ENCODE results near the gene PDE6A. TPM values are rescaled to one million over a fixed set of nuclear protein-coding genes. Genes with fewer than 3 reads are reported as not detected.

The PDE6A gene
- total RNA-seq, 1 experiment from 2014 or later = 0.42 TPM

GRCh38 chr5:149893403-149893931 is 51.1 kb downstream of the PDE6A start:
- Mint-ChIP-seq H3K9me3 (ENCODE audit: unreplicated experiment) (no peaks in the 10 kb centered on the region), H3K27me3 (ENCODE audit: insufficient read depth, unreplicated experiment) (no peaks in the 10 kb centered on the region), H3K36me3 (ENCODE audit: insufficient read depth, unreplicated experiment) (no peaks in the 10 kb centered on the region), H3K27ac (ENCODE audit: low read depth, unreplicated experiment) (peak overlapping the region; percentile 84), H3K4me1 (ENCODE audit: insufficient read depth, unreplicated experiment) (peaks cover 42% of the 10 kb centered on the region), H3K4me3 (ENCODE audit: unreplicated experiment) (no peak overlapping the region)
- ChIA-PET POLR2A (interaction anchor here (0.8 to 7.2 kb wide), 10 partner anchors 13 to 67 kb away, joined by 3 to 72 read pairs (median 8); partner anchors contain the start of gene SLC26A2), CTCF (interaction anchor here (0.6 to 7.7 kb wide), 8 partner anchors 41 to 447 kb away, joined by 3 to 117 read pairs (median 9); partner anchors contain the start of gene SLC26A2)
- TF ChIP-seq, protein P1, sequence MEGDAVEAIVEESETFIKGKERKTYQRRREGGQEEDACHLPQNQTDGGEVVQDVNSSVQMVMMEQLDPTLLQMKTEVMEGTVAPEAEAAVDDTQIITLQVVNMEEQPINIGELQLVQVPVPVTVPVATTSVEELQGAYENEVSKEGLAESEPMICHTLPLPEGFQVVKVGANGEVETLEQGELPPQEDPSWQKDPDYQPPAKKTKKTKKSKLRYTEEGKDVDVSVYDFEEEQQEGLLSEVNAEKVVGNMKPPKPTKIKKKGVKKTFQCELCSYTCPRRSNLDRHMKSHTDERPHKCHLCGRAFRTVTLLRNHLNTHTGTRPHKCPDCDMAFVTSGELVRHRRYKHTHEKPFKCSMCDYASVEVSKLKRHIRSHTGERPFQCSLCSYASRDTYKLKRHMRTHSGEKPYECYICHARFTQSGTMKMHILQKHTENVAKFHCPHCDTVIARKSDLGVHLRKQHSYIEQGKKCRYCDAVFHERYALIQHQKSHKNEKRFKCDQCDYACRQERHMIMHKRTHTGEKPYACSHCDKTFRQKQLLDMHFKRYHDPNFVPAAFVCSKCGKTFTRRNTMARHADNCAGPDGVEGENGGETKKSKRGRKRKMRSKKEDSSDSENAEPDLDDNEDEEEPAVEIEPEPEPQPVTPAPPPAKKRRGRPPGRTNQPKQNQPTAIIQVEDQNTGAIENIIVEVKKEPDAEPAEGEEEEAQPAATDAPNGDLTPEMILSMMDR (IDR thresholded peaks at IDR 0.05; ENCODE audit: unreplicated experiment) = no peak
- no TSS peak for BruUV-seq (replicated peaks)
- DNase-seq (ENCODE audit: unreplicated experiment) = peak; percentile 64
- intact Hi-C loops (cut with micrococcal nuclease) = loop anchor here (1.0 kb wide), 1 partner anchor 33 kb away; no protein-coding TSS in a partner anchor

DNA sequence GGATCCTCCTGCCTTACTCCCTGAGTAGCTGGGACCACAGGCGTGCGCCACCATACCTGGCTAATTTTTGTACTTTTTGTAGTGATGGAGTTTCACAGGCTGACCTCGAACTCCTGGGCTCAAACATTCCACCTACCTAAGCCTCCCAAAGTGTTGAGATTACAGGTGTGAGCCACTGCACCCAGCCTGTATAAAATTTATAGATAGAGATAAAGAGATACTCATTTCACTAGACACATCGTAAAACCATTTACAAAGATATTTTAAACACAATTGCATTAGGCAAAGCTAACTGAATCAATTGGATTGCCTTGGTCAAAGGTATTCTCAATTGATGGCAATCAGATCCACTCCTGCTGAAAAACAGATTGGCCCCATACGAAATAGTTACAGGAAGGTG is 52.0 kb downstream of the PDE6A start:
- ChIA-PET CTCF (interaction anchor here (0.9 to 7.7 kb wide), 6 partner anchors 11 to 67 kb away, joined by 3 to 117 read pairs (median 6); partner anchors contain the start of gene SLC26A2), POLR2A (interaction anchor here (2.6 to 7.2 kb wide), 4 partner anchors 23 to 68 kb away, joined by 8 to 72 read pairs (median 46); partner anchors contain the start of gene SLC26A2)
- intact Hi-C loops (cut with micrococcal nuclease) = no loop called here
- no TSS peak for BruUV-seq (replicated peaks)
- no peak for DNase-seq (ENCODE audit: unreplicated experiment)
- Mint-ChIP-seq H3K27ac (ENCODE audit: low read depth, unreplicated experiment) (no peak overlapping the region), H3K9me3 (ENCODE audit: unreplicated experiment) (no peaks in the 10 kb centered on the region), H3K27me3 (ENCODE audit: insufficient read depth, unreplicated experiment) (no peaks in the 10 kb centered on the region), H3K36me3 (ENCODE audit: insufficient read depth, unreplicated experiment) (no peaks in the 10 kb centered on the region), H3K4me1 (ENCODE audit: insufficient read depth, unreplicated experiment) (peaks cover 47% of the 10 kb centered on the region), H3K4me3 (ENCODE audit: unreplicated experiment) (no peak overlapping the region)
- TF ChIP-seq, protein P1 (IDR thresholded peaks at IDR 0.05; ENCODE audit: unreplicated experiment) = no peak

DNA sequence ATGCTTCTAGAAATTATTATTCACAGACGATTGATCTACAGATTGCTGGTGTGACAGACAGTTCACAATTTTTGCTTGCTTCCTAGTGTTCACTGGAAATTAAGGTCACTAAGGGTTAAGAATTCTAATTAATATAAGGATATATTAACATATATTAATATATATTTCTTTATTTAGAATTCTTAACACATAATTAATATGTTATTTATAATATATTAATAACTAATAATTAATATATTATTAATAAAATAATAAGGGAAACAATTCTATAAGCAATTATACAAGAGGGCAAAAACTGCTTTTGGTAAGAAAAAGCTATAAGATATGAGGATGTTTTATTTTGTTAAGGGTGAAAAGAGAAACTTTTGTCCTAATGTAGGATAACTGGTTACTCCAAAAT is 56.3 kb downstream of the PDE6A start:
- BruUV-seq (replicated peaks) = no TSS peak
- Mint-ChIP-seq H3K4me3 (ENCODE audit: unreplicated experiment) (no peak overlapping the region), H3K27me3 (ENCODE audit: insufficient read depth, unreplicated experiment) (no peaks in the 10 kb centered on the region), H3K36me3 (ENCODE audit: insufficient read depth, unreplicated experiment) (no peaks in the 10 kb centered on the region), H3K27ac (ENCODE audit: low read depth, unreplicated experiment) (peak overlapping the region; percentile 30), H3K4me1 (ENCODE audit: insufficient read depth, unreplicated experiment) (peaks cover 38% of the 10 kb centered on the region), H3K9me3 (ENCODE audit: unreplicated experiment) (no peaks in the 10 kb centered on the region)
- TF ChIP-seq, protein P1 (IDR thresholded peaks at IDR 0.05; ENCODE audit: unreplicated experiment) = no peak
- no peak for DNase-seq (ENCODE audit: unreplicated experiment)
- ChIA-PET CTCF (interaction anchor here (0.6 kb wide), 1 partner anchor 270 kb away, joined by 3 read pairs; no protein-coding TSS in a partner anchor), POLR2A (interaction anchor here (0.7 to 1.3 kb wide), 2 partner anchors 13 to 327 kb away, joined by 3 read pairs; no protein-coding TSS in a partner anchor)
- intact Hi-C loops (cut with micrococcal nuclease) = no loop called here

DNA sequence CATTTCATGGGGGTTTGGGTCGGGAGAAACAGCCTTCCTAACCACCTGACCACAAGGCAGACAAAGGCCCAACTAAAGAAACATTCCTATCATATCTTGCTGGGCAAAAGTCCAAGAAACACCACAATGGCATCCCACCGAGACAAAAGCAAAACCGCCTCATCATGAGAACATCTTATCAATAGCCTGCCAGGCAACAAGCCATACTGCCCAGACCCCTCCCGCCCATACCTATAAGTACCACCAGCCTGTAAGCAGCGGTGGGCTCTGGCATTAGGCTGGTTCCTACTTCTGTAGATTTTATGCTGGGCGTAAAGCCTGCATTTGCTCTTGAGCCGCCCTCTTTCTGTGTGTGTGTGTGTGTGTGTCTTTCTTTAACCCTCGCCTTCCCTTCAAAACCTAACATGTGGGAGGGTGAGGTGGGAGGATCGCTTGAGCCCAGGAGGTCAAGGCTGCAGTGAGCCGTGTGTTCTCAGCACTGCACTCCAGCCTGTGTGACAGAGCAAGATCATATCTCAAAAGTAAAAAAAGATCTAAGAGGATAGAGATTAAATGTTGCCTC is 56.9 kb downstream of the PDE6A start:
- DNase-seq (ENCODE audit: unreplicated experiment) = no peak
- Mint-ChIP-seq H3K4me3 (ENCODE audit: unreplicated experiment) (no peak overlapping the region), H3K4me1 (ENCODE audit: insufficient read depth, unreplicated experiment) (peaks cover 34% of the 10 kb centered on the region), H3K36me3 (ENCODE audit: insufficient read depth, unreplicated experiment) (no peaks in the 10 kb centered on the region), H3K9me3 (ENCODE audit: unreplicated experiment) (no peaks in the 10 kb centered on the region), H3K27me3 (ENCODE audit: insufficient read depth, unreplicated experiment) (no peaks in the 10 kb centered on the region), H3K27ac (ENCODE audit: low read depth, unreplicated experiment) (peak overlapping the region; percentile 30)
- ChIA-PET CTCF (interaction anchor here (0.6 to 3.1 kb wide), 3 partner anchors 9 to 270 kb away, joined by 3 to 10 read pairs (median 5); no protein-coding TSS in a partner anchor), POLR2A (interaction anchor here (2.6 kb wide), 1 partner anchor 8 kb away, joined by 18 read pairs; no protein-coding TSS in a partner anchor)
- BruUV-seq (replicated peaks) = no TSS peak
- intact Hi-C loops (cut with micrococcal nuclease) = no loop called here
- TF ChIP-seq, protein P1 (IDR thresholded peaks at IDR 0.05; ENCODE audit: unreplicated experiment) = no peak

Data from MCF 10A (cell line).